Pancreas (tissue), 10 donors: ENCODE results near the gene PGLYRP3. TPM values are rescaled to one million over a fixed set of nuclear protein-coding genes. Genes with fewer than 3 reads are reported as not detected.

Source experiments
- ATAC-seq, 4 donors: fragments of 200-7000 bp; cut with Tn5 transposase; one replicate each; pipeline versions ENCODE4 v1.8.0 to v1.9.1; 2020; ENCODE audit warnings: mild to moderate bottlenecking in 4 of 4, moderate library complexity in 4 of 4
- DNase-seq, 6 donors: peaks; one replicate each; pipeline ENCODE4 v3.0.0-alpha.2; 2020
- FAIRE-seq: peaks from 2 replicates; lab custom pipeline; 2012; peaks lifted over from hg19 to GRCh38; lab: Jason Lieb, UNC
- H3K27ac ChIP-seq, 4 donors: fragments of 200-600 bp; sonication (generic); 1 replicate in 3 of 4; 2 replicates in 1 of 4; pipeline versions ENCODE4 v1.5.0 to v1.8.0; 2020
- H3K27me3 ChIP-seq, 4 donors: fragments of 200-600 bp; one replicate each; pipeline ENCODE4 v1.8.0; 2021
- H3K36me3 ChIP-seq, 3 donors: fragments of 200-600 bp; sonication (generic) in 1 of 3; one replicate each; pipeline versions ENCODE4 v1.5.0 to v1.8.0; 2020 to 2021
- H3K4me1 ChIP-seq, 3 donors: fragments of 200-600 bp; one replicate each; pipeline ENCODE4 v1.8.0; 2021
- H3K4me3 ChIP-seq, 4 donors: fragments of 200-600 bp; sonication (generic) in 2 of 4; one replicate each; pipeline versions ENCODE4 v1.5.0 to v1.8.0; 2020 to 2021
- H3K9me3 ChIP-seq, 4 donors: fragments of 200-600 bp; one replicate each; pipeline ENCODE4 v1.8.0; 2021
- CTCF ChIP-seq, 4 donors: fragments of 200-600 bp; sonication (generic) in 3 of 4; IDR thresholded peaks; one replicate each; pipeline versions ENCODE4 v1.5.0 to v1.8.0; 2021; ENCODE audit warnings: antibody characterized with exemption in 4 of 4
- WGBS, 2 donors: extraction: QIAGEN DNeasy Blood & Tissue Kit; methylation state at CpG; one replicate each; pipeline ENCODE4 v1.1.7; 2013; 5-methylcytosine and 5-hydroxymethylcytosine counted together
- intact Hi-C, 3 donors: fragments of 100-400 bp; cut with DNase I; formaldehyde crosslinking; loops; one replicate each; pipeline versions ENCODE4 v1.11.1 to v1.14.2; 2022
- polyA plus RNA-seq, 2 donors: library from polyadenylated mRNA; stranded (reverse); fragments of 200-250 nt; gene quantifications; one replicate each; pipeline ENCODE4 v1.2.3, GENCODE V29; 2013
- total RNA-seq, 6 donors: library from RNA; stranded (reverse); fragmentation: NEBNext Ultra II Directional in 4 of 6; extraction: Animal tissue kit (Norgen Biotek cat#: 25700) in 4 of 6; gene quantifications; one replicate each; pipeline versions ENCODE4 v1.2.1 to v1.2.4, GENCODE V29; 2021 to 2023
- donor health status: healthy with polysubstance abuse.
- donor health status: DM: no; HTN: no; CAD: no; lungs with moderate emphysema.
- donor health status: DM: no; HTN: no; CAD: no.
- donor health status: control.
- donor health status: control.
- donor health status: Bipolar disorder and iron deficiency.
- donor health status: DM: yes; HTN: yes; CAD: no.
- donor health status: DM: no; HTN: no; CAD: no.
- donor health status: DM: no; HTN: no; CAD: no.
- donor health status: DM: yes; HTN: yes; CAD: no.

Gene PGLYRP3
- total and polyA plus RNA-seq, 8 donors = not detected

GRCh38 chr1:153271711-153272110 is 41.0 kb downstream of the PGLYRP3 start:
- H3K27me3 ChIP-seq = no peaks in the 10 kb centered on the region
- no peak for TF ChIP-seq CTCF (IDR thresholded peaks at IDR 0.05)
- no peaks in the 10 kb centered on the region for H3K9me3 ChIP-seq
- DNase-seq = no peak
- no peak overlapping the region for H3K27ac ChIP-seq
- FAIRE-seq = no peak
- WGBS, 2 donors = 67 to 89% methylated on average over 1 of the region's 1 CpG
- ATAC-seq = no peak
- intact Hi-C loops = no loop called here
- H3K36me3 ChIP-seq = no peaks in the 10 kb centered on the region
- no peaks in the 10 kb centered on the region for H3K4me1 ChIP-seq
- no peak overlapping the region for H3K4me3 ChIP-seq

- intact Hi-C loops = no loop called here
- no peaks in the 10 kb centered on the region for H3K9me3 ChIP-seq
- WGBS, 2 donors = 68 to 74% methylated on average over 1 of the region's 1 CpG
- peaks cover 0 to 4% (median 4%) of the 10 kb centered on the region in 3 donors for H3K4me1 ChIP-seq
- TF ChIP-seq CTCF (IDR thresholded peaks at IDR 0.05) = peak in 2 of 4 donors; percentile 8 to 11
- no peak for FAIRE-seq
- H3K27me3 ChIP-seq = peaks cover 0 to 30% (median 10%) of the 10 kb centered on the region in 4 donors
- H3K36me3 ChIP-seq = no peaks in the 10 kb centered on the region
- no peak for DNase-seq
- no peak for ATAC-seq
- no peak overlapping the region for H3K4me3 ChIP-seq
- no peak overlapping the region for H3K27ac ChIP-seq
Observed at GRCh38 chr1:153265457-153265856, 47.3 kb downstream of the PGLYRP3 start.

GRCh38 chr1:153262462-153263157 is 50.1 kb downstream of the PGLYRP3 start:
- ATAC-seq (no peak), DNase-seq (no peak), FAIRE-seq (no peak)
- peaks cover 0 to 30% (median 10%) of the 10 kb centered on the region in 4 donors for H3K27me3 ChIP-seq
- 50 to 51% methylated on average over 10 of the region's 10 CpGs for WGBS, 2 donors
- no peak overlapping the region for H3K4me3 ChIP-seq
- intact Hi-C loops = no loop called here
- no peaks in the 10 kb centered on the region for H3K9me3 ChIP-seq
- TF ChIP-seq CTCF (IDR thresholded peaks at IDR 0.05) = no peak
- no peak overlapping the region for H3K27ac ChIP-seq
- H3K36me3 ChIP-seq = no peaks in the 10 kb centered on the region
- peaks cover 0 to 4% (median 4%) of the 10 kb centered on the region in 3 donors for H3K4me1 ChIP-seq

GRCh38 chr1:153262070-153262366 is 50.7 kb downstream of the PGLYRP3 start:
- no peaks in the 10 kb centered on the region for H3K9me3 ChIP-seq
- peak overlapping the region in 1 of 4 donors; percentile 48 for H3K4me3 ChIP-seq
- H3K27me3 ChIP-seq = peaks cover 0 to 30% (median 10%) of the 10 kb centered on the region in 4 donors
- ATAC-seq = no peak
- no peak for DNase-seq
- no peak for TF ChIP-seq CTCF (IDR thresholded peaks at IDR 0.05)
- H3K4me1 ChIP-seq = peaks cover 0 to 4% (median 4%) of the 10 kb centered on the region in 3 donors
- no peak for FAIRE-seq
- no peaks in the 10 kb centered on the region for H3K36me3 ChIP-seq
- WGBS, 2 donors = 42 to 50% methylated on average over 6 of the region's 6 CpGs
- H3K27ac ChIP-seq = no peak overlapping the region
- intact Hi-C loops = no loop called here
